ENCODE measurements around the gene FOSL1.

Gene FOSL1

GRCh38 chr11:65942531-65942930 lies 42.3 kb upstream of the FOSL1 start:
- TF ChIP-seq CTCF (conservative IDR thresholded peaks at IDR 0.05; ENCODE audit: low read depth, low read length), result no peak
- no peak overlapping the region for H3K9ac ChIP-seq
- no peaks in the 10 kb centered on the region for H3K27me3 ChIP-seq (ENCODE audit: insufficient read depth, low read depth)
- no peak overlapping the region for H3K4me3 ChIP-seq (IDR thresholded peaks at IDR 0.05; ENCODE audit: insufficient read depth, low read depth, low read length)
- H3K79me2 ChIP-seq (ENCODE audit: insufficient read depth, low read depth), result no peaks in the 10 kb centered on the region
- H4K20me1 ChIP-seq (ENCODE audit: insufficient read depth), result no peaks in the 10 kb centered on the region
- H3K4me1 ChIP-seq (ENCODE audit: low read depth, poor library complexity, severe bottlenecking), result no peaks in the 10 kb centered on the region
- no peaks in the 10 kb centered on the region for H3K36me3 ChIP-seq (ENCODE audit: insufficient read depth)
- H3K27ac ChIP-seq, result no peak overlapping the region
- H3K4me2 ChIP-seq, result no peak overlapping the region
- no peak overlapping the region for H2AFZ ChIP-seq (ENCODE audit: low read depth)

GRCh38 chr11:65941720-65942310 lies 41.6 kb upstream of the FOSL1 start:
- Histone ChIP-seq H4K20me1 (ENCODE audit: insufficient read depth) (no peaks in the 10 kb centered on the region), H3K9ac (no peak overlapping the region), H3K27me3 (ENCODE audit: insufficient read depth, low read depth) (no peaks in the 10 kb centered on the region), H3K4me2 (no peak overlapping the region), H3K4me3 (IDR thresholded peaks at IDR 0.05; ENCODE audit: insufficient read depth, low read depth, low read length) (no peak overlapping the region), H3K36me3 (ENCODE audit: insufficient read depth) (no peaks in the 10 kb centered on the region), H2AFZ (ENCODE audit: low read depth) (no peak overlapping the region), H3K79me2 (ENCODE audit: insufficient read depth, low read depth) (no peaks in the 10 kb centered on the region), H3K27ac (no peak overlapping the region), H3K4me1 (ENCODE audit: low read depth, poor library complexity, severe bottlenecking) (peaks cover 4% of the 10 kb centered on the region)
- no peak for TF ChIP-seq CTCF (conservative IDR thresholded peaks at IDR 0.05; ENCODE audit: low read depth, low read length)

GRCh38 chr11:65937766-65938165 lies 37.6 kb upstream of the FOSL1 start:
- Histone ChIP-seq H3K27me3 (ENCODE audit: insufficient read depth, low read depth) (no peaks in the 10 kb centered on the region), H3K27ac (no peak overlapping the region), H3K4me2 (no peak overlapping the region), H3K4me1 (ENCODE audit: low read depth, poor library complexity, severe bottlenecking) (peaks cover 14% of the 10 kb centered on the region), H3K36me3 (ENCODE audit: insufficient read depth) (no peaks in the 10 kb centered on the region), H3K9ac (no peak overlapping the region), H3K4me3 (IDR thresholded peaks at IDR 0.05; ENCODE audit: insufficient read depth, low read depth, low read length) (no peak overlapping the region), H2AFZ (ENCODE audit: low read depth) (no peak overlapping the region), H3K79me2 (ENCODE audit: insufficient read depth, low read depth) (no peaks in the 10 kb centered on the region), H4K20me1 (ENCODE audit: insufficient read depth) (no peaks in the 10 kb centered on the region)
- TF ChIP-seq CTCF (conservative IDR thresholded peaks at IDR 0.05; ENCODE audit: low read depth, low read length), result no peak

GRCh38 chr11:65934014-65934413 lies 33.8 kb upstream of the FOSL1 start:
- Histone ChIP-seq H3K27ac (no peak overlapping the region), H3K4me3 (IDR thresholded peaks at IDR 0.05; ENCODE audit: insufficient read depth, low read depth, low read length) (no peak overlapping the region), H3K79me2 (ENCODE audit: insufficient read depth, low read depth) (no peaks in the 10 kb centered on the region), H3K9ac (no peak overlapping the region), H2AFZ (ENCODE audit: low read depth) (no peak overlapping the region), H3K4me2 (no peak overlapping the region), H3K36me3 (ENCODE audit: insufficient read depth) (no peaks in the 10 kb centered on the region), H3K4me1 (ENCODE audit: low read depth, poor library complexity, severe bottlenecking) (peaks cover 23% of the 10 kb centered on the region), H4K20me1 (ENCODE audit: insufficient read depth) (no peaks in the 10 kb centered on the region), H3K27me3 (ENCODE audit: insufficient read depth, low read depth) (no peaks in the 10 kb centered on the region)
- no peak for TF ChIP-seq CTCF (conservative IDR thresholded peaks at IDR 0.05; ENCODE audit: low read depth, low read length)
